ENCODE data around the gene SPP2.

SPP2 gene

DNA sequence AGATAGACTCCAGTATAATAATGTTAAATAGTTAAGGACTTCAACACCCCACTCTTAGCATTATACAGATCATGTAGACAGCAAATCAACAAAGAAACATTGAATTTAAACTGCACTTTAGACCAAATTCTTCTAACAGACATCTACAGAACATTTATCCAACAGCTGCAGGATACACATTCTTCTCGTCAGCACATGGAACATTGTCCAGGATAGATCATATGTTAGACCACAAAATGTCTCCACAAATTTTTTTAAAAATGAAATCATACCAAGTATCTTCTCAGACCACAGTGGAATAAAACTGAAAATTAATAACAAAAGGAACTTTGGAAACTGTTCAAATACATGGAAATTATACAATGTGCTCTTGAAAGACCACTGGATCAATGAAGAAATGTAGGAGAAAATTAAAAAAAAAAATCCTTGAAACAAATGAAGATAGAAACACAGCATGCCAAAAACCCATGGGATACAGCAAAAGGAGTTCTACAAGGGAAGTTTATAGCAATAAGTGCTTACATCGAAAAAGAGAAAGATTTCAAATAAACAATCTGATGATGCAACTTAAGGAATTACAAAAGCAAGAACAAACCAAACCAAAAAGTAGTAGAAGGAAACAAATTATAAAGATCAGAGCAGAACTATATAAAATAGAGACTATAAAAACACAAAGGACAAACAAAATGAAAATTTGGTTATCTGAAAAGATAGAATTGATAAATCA lies 12.3 kb upstream of the SPP2 start:
- H3K27ac ChIP-seq: no peak overlapping the region
- TF ChIP-seq, protein P1, sequence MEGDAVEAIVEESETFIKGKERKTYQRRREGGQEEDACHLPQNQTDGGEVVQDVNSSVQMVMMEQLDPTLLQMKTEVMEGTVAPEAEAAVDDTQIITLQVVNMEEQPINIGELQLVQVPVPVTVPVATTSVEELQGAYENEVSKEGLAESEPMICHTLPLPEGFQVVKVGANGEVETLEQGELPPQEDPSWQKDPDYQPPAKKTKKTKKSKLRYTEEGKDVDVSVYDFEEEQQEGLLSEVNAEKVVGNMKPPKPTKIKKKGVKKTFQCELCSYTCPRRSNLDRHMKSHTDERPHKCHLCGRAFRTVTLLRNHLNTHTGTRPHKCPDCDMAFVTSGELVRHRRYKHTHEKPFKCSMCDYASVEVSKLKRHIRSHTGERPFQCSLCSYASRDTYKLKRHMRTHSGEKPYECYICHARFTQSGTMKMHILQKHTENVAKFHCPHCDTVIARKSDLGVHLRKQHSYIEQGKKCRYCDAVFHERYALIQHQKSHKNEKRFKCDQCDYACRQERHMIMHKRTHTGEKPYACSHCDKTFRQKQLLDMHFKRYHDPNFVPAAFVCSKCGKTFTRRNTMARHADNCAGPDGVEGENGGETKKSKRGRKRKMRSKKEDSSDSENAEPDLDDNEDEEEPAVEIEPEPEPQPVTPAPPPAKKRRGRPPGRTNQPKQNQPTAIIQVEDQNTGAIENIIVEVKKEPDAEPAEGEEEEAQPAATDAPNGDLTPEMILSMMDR (conservative IDR thresholded peaks at IDR 0.05): no peak
- no peak for TF ChIP-seq ZFX (IDR thresholded peaks at IDR 0.05)

DNA sequence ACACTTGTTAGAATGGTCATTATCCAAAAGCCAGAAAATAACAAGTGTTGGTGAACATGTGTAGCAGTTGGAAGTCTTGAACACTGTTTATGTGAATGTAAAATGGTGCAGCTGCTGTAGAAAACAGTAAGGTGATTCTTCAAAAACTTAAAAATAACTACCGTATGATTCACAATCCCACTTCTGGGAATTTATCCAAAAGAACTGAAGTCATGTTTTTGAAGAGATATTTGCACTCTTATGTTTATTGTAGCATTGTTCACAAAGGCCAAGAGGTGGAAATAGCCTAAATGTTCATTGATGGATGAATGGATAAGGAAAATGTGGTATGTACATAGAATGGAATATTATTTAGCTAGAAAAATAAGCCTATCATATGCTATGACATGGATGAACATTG lies 6.3 kb upstream of the SPP2 start:
- no peak for TF ChIP-seq ZFX (IDR thresholded peaks at IDR 0.05)
- TF ChIP-seq, protein P1 (conservative IDR thresholded peaks at IDR 0.05): no peak

GRCh38 chr2:234046521-234046920 lies 4.0 kb upstream of the SPP2 start:
- TF ChIP-seq, protein P1 (conservative IDR thresholded peaks at IDR 0.05): no peak
- no peak for TF ChIP-seq ZFX (IDR thresholded peaks at IDR 0.05)
- no peak overlapping the region for H3K27ac ChIP-seq

More for the DNA sequence above, 6.3 kb upstream of the SPP2 start:
- no peak overlapping the region for H3K27ac ChIP-seq

- H3K27ac ChIP-seq: no peak overlapping the region
- TF ChIP-seq ZFX (IDR thresholded peaks at IDR 0.05): no peak
- TF ChIP-seq, protein P1 (conservative IDR thresholded peaks at IDR 0.05): no peak
Observed at GRCh38 chr2:234047361-234047760, 3.1 kb upstream of the SPP2 start.

DNA sequence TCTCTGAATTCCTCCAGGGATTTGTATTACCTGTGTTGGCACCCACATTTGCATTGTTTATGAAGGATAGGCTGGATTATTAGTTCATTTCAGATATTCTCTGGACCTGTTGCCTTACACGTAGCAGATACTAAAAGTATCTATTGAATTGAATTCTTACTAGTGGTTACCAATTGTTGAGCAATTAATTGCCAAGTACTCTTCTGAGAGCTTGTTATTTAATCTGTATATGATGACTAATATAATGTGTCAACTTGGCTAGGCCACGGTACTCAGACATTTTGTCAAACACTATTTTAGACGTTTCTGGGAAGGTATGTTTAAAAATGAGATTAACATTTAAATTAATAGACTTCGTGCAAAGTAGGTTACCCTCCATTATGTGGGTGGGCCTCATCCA lies 2.5 kb upstream of the SPP2 start:
- TF ChIP-seq ZFX (IDR thresholded peaks at IDR 0.05): no peak
- TF ChIP-seq, protein P1 (conservative IDR thresholded peaks at IDR 0.05): no peak
- no peak overlapping the region for H3K27ac ChIP-seq

DNA sequence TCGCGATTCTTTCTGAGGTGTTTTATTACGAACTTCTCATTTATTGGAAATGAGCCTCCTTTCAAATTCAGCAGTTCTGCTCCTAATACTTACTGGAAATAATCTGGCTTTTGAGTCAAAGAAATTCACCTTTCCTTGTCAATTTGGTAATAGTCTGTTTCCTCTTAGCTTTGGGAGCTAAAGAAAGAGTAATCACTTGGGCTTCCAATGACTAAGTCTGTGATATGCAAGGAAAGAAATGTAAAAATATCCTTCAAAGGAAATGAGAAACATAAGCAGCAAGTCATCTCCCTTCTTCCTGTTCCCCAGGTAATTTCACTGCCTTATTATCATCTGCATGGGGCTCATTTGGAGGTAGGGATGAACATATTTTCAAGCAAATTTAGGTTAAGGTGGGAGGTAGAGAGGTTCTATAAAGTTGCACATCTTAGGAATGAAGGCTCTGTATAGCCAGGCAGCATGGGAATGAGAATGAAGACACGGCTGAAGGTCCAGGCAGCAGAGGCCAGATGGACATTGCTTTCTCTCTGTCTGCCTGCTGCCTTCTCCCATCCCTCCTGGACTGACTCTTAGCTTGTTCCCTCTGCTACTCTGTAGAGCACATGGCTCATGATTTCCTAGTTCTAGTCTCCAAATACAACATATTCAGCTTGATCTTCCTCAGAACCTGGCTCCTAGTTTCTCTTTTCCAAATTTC lies 1.0 kb downstream of the SPP2 start:
- H3K27ac ChIP-seq: no peak overlapping the region
- TF ChIP-seq ZFX (IDR thresholded peaks at IDR 0.05): no peak
- TF ChIP-seq, protein P1 (conservative IDR thresholded peaks at IDR 0.05): no peak

DNA sequence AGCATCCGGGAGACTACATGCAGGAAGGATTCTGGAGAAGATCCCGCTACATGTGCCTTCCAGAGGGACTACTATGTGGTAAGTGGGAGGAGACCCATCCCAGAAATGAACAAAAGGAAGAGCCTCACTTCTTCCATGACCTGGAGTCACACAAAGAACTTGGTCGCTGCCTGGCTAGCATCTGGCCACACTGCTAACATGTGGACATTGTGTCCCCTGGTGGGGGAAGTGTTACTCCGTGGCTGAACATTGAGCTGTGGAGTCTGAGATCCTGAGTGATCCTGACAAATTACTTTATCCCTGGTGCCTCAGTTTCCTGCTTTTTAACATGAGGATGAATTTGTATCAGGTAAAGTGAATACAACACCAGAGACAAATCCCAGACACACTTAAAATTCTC lies 8.4 kb downstream of the SPP2 start:
- TF ChIP-seq, protein P1 (conservative IDR thresholded peaks at IDR 0.05): no peak
- TF ChIP-seq ZFX (IDR thresholded peaks at IDR 0.05): no peak
- H3K27ac ChIP-seq: no peak overlapping the region
